Vagina (tissue), 2 donors: ENCODE results near the gene CDH4.

ENCODE experiments used
- POLR2A ChIP-seq, 2 donors: fragments of 450-650 bp; IDR thresholded peaks; one replicate each; pipeline ENCODE4 v1.6.1; 2017; ENCODE audit warnings: antibody characterized with exemption in 2 of 2, mild to moderate bottlenecking in 2 of 2, moderate library complexity in 2 of 2
- POLR2AphosphoS5 ChIP-seq, 2 donors: sonication (generic); formaldehyde crosslinking; IDR thresholded peaks; one replicate each; pipeline ENCODE4 v1.9.0; 2017; ENCODE audit warnings: antibody characterized with exemption in 2 of 2, mild to moderate bottlenecking in 2 of 2, low read depth in 1 of 2; ENCODE audit not compliant: insufficient read depth in 1 of 2
- TF ChIP-seq, protein P1 (sequence below), 3 experiments: fragments of 450-650 bp in 2 of 3; fragments of 200-600 bp in 1 of 3; sonication (generic) in 1 of 3; IDR thresholded peaks; one replicate each; pipeline ENCODE4 v1.5.1; 2017 to 2019; ENCODE audit warnings: antibody characterized with exemption in 3 of 3, mild to moderate bottlenecking in 2 of 3, moderate library complexity in 2 of 3

DNA sequence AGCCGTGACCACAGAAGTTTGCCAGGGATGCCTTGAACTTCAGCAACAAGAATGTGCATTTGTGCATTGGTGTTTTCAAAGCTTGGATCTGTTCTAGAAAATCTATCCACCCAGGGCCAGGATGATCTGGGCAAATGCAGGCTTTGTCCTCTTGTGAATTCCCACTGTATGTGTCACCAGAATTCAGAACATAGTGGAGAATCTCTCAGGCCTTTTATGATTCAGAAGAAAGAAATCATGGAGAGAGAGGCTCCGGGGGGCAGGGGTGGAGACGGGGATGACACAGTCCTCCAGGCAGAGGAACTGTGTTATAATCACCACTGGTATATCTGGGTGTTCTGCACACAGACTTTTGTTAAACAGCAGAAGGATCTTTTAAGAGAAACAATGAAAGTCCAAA is 304.1 kb downstream of the CDH4 start:
- TF ChIP-seq POLR2A (IDR thresholded peaks at IDR 0.05): no peak
- TF ChIP-seq, protein P1, sequence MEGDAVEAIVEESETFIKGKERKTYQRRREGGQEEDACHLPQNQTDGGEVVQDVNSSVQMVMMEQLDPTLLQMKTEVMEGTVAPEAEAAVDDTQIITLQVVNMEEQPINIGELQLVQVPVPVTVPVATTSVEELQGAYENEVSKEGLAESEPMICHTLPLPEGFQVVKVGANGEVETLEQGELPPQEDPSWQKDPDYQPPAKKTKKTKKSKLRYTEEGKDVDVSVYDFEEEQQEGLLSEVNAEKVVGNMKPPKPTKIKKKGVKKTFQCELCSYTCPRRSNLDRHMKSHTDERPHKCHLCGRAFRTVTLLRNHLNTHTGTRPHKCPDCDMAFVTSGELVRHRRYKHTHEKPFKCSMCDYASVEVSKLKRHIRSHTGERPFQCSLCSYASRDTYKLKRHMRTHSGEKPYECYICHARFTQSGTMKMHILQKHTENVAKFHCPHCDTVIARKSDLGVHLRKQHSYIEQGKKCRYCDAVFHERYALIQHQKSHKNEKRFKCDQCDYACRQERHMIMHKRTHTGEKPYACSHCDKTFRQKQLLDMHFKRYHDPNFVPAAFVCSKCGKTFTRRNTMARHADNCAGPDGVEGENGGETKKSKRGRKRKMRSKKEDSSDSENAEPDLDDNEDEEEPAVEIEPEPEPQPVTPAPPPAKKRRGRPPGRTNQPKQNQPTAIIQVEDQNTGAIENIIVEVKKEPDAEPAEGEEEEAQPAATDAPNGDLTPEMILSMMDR (IDR thresholded peaks at IDR 0.05): no peak
- no peak for TF ChIP-seq POLR2AphosphoS5 (IDR thresholded peaks at IDR 0.05; ENCODE audit: insufficient read depth in 1 of 2, low read depth in 1 of 2)
